Activated CD4-positive, alpha-beta T cell treated with anti-CD3 and anti-CD28 coated beads for 24 hours (primary cell): ENCODE results near the gene ZNF507.

Experiments used
- DNase-seq, 2 donors: peaks; one replicate each; pipeline ENCODE4 v3.0.0-alpha.2; 2020; ENCODE audit warnings: low read depth in 2 of 2

The ZNF507 gene

DNA sequence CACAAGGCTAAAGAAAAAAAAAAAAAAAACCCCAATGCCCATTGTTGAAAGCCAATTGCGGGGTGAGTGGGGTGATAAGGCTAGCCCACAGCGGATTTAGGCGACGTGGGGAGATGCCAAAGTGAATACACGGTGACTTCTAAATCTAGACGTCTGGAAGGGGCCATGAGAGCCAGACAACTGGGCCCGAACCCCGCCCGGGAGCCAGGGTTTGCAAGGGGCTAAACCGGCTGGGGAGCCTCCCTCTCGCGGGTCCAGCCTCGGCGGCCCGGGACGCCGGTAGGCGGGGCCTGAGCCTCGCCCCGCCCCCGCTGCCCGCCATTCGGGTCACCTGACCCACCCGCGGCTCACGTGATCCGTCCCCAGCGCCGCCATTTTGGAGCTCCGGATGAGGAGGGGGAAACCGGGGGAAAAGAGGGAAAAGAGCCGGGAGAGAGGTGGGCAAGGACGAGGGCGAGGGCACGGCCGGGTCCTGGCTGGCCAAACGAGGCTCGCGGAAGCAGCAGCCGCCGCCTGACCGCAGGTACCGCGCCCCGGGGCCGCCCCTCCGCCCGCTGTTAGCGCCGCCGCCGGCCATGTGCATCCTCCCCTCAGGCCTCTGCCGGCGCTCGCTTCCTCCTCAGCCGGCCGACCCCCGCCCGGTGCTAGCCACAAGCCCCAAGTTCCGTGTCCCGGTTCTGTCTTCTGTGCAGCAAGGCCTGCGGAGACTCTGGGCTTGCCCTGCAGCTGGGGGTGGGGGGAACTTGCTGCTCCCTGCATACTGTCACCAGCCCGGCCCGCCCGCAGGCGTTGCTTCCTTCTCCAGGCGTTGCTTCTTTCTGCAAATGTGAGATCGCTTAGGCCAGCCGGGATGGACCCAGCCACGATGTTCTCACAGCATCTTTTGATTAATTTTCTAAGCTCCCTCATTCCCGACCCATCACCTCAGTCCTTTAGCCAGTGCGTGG is at the start of gene ZNF507:
ZNF507 (plus strand) TSS at position 350 of the 947 bp plus-strand sequence. CDS start 7,221 bp downstream, outside the sequence.
- peak; percentile 78 to 83 for DNase-seq

GRCh38 chr19:32296694-32297093 is 48.7 kb upstream of the ZNF507 start:
- no peak for DNase-seq

DNA sequence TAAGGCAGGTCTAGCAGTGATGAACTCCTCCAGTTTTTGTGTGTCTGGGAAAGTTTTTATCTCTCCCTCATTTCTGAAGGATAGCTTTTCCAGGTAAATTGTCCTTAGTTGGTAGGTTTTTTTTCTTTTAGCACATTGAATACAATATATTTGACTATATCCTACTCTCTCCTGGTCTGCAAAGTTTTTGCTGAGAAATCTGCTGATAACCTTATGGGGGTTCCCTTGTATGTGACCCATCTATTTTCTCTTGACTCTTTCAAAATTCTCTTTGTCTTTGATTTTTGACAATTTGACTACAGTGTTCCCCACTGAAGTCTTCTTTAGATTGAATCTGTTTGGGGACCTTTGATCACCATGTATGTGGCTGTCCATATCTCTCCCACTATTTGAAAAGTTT is 42.6 kb upstream of the ZNF507 start:
- DNase-seq, result no peak

GRCh38 chr19:32303193-32303592 is 42.2 kb upstream of the ZNF507 start:
- no peak for DNase-seq

GRCh38 chr19:32307591-32307990 is 37.8 kb upstream of the ZNF507 start:
- no peak for DNase-seq

DNA sequence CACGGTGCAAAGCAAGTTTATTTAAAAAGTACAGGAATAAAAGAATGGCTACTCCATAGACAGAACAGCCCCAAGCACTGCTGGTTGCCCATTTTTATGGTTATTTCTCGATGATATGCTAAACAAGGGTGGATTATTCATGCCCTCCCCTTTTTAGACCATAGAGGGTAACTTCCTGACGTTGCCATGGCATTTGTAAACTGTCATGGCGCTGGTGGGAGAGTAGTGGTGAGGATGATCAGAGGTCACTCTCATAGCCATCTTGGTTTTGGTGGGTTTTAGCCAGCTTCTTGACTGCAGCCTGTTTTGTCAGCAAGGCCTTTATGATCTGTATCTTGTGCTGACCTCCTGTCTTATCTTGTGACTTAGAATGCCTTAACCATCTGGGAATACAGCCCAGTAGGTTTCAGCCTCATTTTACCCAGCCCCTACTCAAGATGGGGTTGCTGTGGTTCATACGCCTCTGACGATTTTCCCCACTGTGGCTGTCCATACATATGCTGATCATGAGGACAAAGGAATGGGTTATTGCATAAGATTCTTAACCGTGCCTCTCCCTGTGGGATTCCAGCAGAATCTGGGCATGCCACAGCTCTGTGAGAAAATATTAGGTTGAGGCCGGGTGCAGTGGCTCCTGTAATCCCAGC is 36.9 kb upstream of the ZNF507 start:
- no peak for DNase-seq

GRCh38 chr19:32309711-32310390 is 35.6 kb upstream of the ZNF507 start:
- no peak for DNase-seq

DNA sequence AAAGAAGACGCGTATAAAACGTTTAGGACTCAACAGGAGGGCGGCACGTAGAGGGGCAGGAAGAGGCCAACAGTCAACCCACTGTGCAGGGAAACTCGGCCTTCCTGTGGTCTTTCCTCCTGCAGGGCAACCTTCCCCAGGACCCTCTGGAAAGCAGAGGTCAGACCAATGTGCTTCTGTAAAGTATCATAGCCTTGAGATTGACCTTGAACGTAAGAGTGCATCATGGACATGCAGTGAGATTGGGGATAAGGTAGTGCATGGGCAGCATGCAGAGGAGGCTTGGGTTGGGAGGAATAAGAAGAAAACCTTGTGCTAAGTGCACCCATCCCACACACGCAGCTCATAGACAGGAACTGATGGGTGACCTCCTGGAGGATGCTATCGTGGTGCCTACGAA is 34.0 kb upstream of the ZNF507 start:
- no peak for DNase-seq

DNA sequence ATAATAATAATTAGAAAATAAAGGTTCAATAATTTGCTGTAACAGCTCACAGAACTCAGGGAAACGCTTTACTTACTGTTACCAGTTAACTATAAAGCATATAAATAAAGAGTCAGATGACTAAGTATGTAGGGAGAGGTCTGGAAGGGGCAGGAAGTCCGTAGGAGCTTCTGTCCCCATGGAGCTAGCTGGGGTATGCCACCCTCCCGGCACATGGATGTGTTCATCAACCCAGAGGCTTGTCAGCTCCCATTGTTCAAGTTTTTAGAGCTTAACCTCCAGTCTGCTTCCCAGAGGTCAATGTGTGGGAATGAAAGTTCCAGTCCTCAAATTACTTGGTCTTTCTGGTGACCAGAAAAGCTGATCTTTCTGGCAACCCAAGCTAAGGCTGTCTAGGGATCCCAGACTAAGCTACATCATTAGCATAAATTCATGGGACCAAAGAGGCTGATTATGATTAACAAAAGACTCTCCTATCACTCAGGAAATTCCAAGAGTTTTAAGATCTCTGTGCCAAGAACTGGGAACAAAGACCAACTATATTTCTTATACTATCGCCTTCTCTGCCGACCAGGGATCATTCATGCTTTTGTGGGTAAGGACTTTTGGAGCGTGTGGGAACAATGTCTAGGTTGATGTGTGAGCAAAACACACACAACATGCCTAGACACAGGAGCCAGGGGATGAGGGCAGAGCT is 31.7 kb upstream of the ZNF507 start:
- no peak for DNase-seq

DNA sequence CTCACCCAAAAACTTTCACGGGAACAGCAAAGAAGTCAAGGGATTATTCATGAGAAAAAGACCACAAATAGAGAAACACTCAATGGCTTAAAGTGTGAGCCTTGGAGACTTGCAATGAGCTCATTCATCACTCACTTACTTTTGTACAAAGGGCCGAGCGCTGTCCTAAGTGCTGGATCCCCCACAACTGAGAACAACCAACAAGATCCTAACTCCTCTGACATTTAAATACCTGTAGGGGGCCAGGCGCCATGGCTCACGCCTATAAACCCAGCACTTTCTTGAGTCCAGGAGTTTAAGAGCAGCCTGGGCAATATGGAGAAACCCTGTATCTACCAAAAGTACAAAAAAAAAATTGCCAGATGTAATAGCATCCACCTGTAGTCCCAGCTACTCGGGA is 29.4 kb upstream of the ZNF507 start:
- no peak for DNase-seq

DNA sequence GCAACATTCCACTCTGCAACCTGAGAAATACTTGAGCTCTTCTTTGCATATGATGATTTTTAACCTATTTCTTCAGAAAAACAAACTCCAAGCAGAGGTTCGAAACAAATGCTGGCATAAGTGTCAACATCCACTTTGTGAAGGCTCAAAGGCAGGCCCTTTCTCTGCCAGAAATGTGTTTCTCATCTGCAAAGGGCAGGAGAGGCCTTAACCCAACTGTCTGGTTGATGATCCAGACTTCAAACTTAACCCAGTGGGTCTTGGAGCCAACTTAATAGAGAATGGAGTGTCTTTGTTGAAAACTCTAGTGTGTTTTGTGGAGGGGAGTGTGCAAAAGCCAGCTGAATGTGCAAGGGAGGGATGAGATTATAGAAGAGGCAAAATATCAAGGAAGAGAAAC is 28.3 kb upstream of the ZNF507 start:
- DNase-seq, result no peak

GRCh38 chr19:32318884-32319520 is 26.4 kb upstream of the ZNF507 start:
- DNase-seq, result no peak

DNA sequence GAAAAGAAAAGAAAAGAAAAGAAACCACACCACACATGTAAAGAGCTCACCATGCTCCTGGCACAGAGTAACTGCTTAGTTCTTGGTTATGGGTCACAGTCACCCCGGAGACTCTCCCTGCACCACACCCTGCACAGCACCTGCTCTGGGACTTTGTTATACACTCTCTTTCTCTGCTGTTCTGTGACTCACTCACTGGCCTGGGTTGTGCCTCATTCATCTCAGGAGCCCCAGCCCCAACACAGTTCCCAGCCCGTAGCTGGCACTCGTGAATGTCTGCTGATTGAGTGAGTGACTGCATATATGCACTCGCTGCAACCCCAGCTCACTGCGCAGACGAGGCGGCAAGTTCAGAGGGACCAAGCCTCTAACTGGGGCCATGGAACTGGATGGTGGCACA is 22.9 kb upstream of the ZNF507 start:
- DNase-seq, result no peak

GRCh38 chr19:32324631-32325285 is 20.7 kb upstream of the ZNF507 start:
- no peak for DNase-seq

GRCh38 chr19:32330213-32330857 is 15.1 kb upstream of the ZNF507 start:
- DNase-seq, result no peak

- DNase-seq, result no peak
Observed at GRCh38 chr19:32333227-32333626, 12.2 kb upstream of the ZNF507 start.

DNA sequence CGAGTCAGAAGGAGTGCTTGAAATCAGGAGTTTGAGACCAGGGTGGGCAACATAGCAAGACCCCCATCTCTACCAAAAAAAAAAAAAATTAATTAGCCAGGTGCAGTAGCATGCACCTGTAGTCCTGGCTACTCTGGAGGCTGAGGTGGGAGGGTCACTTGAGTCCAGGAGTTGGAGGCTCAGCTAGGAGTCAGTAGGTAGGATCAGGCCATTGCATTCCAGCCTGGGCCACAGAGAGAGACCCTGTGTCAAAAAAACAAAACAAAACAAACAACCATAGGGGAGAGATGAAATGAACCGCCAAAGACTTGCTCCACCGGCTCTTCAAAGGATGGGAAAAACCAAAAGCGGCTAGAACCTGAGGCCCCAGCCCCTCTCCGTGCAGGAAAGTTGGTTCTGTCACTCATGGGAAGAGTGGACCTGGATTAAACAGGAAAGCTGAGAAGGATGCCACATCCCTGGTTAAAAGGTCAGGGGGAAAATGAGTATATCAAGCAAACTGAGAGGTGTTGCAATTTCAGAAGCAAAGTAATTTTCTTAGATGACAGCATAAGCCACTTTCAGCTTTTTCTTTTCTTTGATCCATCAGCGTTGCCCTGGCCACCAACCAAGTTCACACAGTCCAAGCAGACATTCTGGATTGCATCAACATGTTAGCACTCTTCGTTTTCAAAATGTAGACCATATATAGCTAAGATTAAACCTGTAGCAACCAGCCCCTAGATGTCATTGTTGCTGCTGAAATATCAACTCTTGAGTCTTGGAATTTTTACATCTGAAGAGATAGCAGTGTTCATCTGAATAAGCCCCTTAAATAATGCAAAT is 8.9 kb upstream of the ZNF507 start:
- no peak for DNase-seq

DNA sequence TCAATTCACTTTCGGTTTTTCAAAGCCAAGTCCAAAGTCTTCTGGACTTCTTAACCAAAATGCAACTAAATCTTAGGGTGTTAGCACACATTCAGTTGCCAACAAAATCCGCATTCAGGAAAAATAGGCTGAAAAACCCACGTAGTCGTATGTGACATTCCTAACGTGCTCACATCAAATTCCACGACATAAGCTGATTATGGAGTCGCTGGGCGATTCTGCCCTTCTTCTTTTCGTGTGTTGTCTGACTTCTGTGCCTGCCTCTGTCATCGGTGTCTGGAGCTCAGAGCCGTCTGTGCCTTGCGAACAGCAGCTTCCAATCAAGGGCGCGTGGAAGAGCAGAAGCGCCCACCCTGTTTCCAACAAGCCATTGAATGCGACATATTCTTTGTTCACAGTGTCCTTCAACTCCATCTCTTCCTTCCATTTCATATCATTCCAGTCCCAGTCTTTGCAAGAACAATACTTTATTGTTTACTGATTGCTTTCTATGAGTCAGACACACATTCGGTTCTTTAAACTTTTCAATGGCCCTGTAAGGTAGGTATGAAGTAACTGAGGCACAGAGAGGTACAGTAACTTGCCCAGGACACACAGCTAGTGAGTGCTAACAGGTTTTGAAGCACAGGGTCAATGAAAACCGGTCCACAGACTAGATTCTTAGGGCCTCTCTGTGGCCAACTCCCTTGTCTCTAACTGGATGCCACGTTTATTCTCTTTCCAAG is 8.2 kb upstream of the ZNF507 start:
- no peak for DNase-seq

DNA sequence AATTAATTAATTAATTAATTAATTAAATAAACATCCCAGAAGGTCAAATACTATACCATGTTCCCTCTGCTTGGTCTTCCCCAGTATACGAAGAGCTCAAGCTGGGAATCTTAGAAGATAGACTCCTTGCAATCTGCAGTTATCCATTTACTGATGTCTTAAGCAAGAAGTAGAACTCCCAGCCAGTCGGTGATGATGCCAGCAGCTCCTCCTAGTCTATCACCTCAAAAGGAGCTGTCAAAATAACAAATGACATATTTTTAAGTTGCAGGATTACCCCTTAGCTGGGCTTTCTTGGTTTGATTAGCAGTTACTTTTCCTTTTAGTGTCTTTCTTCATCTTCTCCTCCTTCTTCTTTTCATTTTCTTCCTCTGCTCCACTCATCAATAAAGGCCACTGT is 6.0 kb upstream of the ZNF507 start:
- no peak for DNase-seq
